HepG2 (cell line): Measurements from ENCODE around the gene DYDC2. TPM values are rescaled to one million over a fixed set of nuclear protein-coding genes. Genes with fewer than 3 reads are reported as not detected.

Experiments used
- CC2D1A ChIP-seq: sonication (generic); formaldehyde crosslinking; IDR thresholded peaks from 2 replicates; pipeline ENCODE4 v1.8.1; 2023; ENCODE audit warnings: mild to moderate bottlenecking, missing genetic modification reagents
- CCDC6 ChIP-seq: sonication (generic); formaldehyde crosslinking; IDR thresholded peaks from 2 replicates; pipeline ENCODE4 v1.8.1; 2022; ENCODE audit warnings: mild to moderate bottlenecking, missing genetic modification reagents, moderate library complexity
- FOSL2 ChIP-seq: sonication (generic); formaldehyde crosslinking; IDR thresholded peaks from 2 replicates; pipeline ENCODE4 v1.4.0; 2020; ENCODE audit warnings: missing genetic modification reagents
- GLI4 ChIP-seq: sonication (generic); formaldehyde crosslinking; IDR thresholded peaks from 2 replicates; pipeline ENCODE4 v1.5.1; 2020; ENCODE audit warnings: missing genetic modification reagents, mild to moderate bottlenecking, moderate library complexity, borderline replicate concordance
- HES4 ChIP-seq: sonication (generic); formaldehyde crosslinking; IDR thresholded peaks from 2 replicates; pipeline ENCODE4 v1.9.0; 2021; ENCODE audit warnings: mild to moderate bottlenecking, missing genetic modification reagents, borderline replicate concordance
- MATR3 ChIP-seq: sonication (generic); formaldehyde crosslinking; IDR thresholded peaks from 2 replicates; pipeline ENCODE4 v1.4.0; 2020; ENCODE audit warnings: missing genetic modification reagents
- MIER2 ChIP-seq: IDR thresholded peaks from 2 replicates; pipeline ENCODE4 v1.6.1; 2016; ENCODE audit warnings: missing biosample characterization, missing genetic modification reagents
- NFKB2 ChIP-seq: sonication (generic); formaldehyde crosslinking; IDR thresholded peaks from 2 replicates; pipeline ENCODE4 v1.4.0; 2020; ENCODE audit warnings: missing genetic modification reagents, borderline replicate concordance
- NR2F6 ChIP-seq, 2 experiments: IDR thresholded peaks; 2 replicates each; pipeline ENCODE4 v1.6.1; 2016; ENCODE audit warnings: antibody characterized with exemption in 1 of 2, mild to moderate bottlenecking in 1 of 2
- RAD51 ChIP-seq: fragments of 450-650 bp; IDR thresholded peaks from 2 replicates; pipeline ENCODE4 v1.6.1; 2016; ENCODE audit warnings: borderline replicate concordance
- RARA ChIP-seq: IDR thresholded peaks from 2 replicates; pipeline ENCODE4 v1.6.1; 2016; ENCODE audit warnings: missing genetic modification reagents, missing compliant biosample characterization
- ZMAT3 ChIP-seq: sonication (generic); formaldehyde crosslinking; conservative IDR thresholded peaks from 2 replicates; pipeline ENCODE4 v1.7.0; 2021; ENCODE audit warnings: missing genetic modification reagents
- ZMYM4 ChIP-seq: sonication (generic); formaldehyde crosslinking; IDR thresholded peaks from 2 replicates; pipeline ENCODE4 v1.8.1; 2023; ENCODE audit warnings: mild to moderate bottlenecking, missing genetic modification reagents
- ZNF230 ChIP-seq: sonication (generic); formaldehyde crosslinking; IDR thresholded peaks from 2 replicates; pipeline ENCODE4 v1.4.0; 2020; ENCODE audit warnings: mild to moderate bottlenecking, missing genetic modification reagents
- ZNF296 ChIP-seq: sonication (generic); formaldehyde crosslinking; conservative IDR thresholded peaks from 2 replicates; pipeline ENCODE4 v1.5.0; 2020; ENCODE audit warnings: mild to moderate bottlenecking, missing genetic modification reagents
- ZNF33A ChIP-seq: sonication (generic); formaldehyde crosslinking; IDR thresholded peaks from 2 replicates; pipeline ENCODE4 v1.5.1; 2020; ENCODE audit warnings: missing genetic modification reagents, mild to moderate bottlenecking, moderate library complexity, borderline replicate concordance
- ZNF530 ChIP-seq: sonication (generic); formaldehyde crosslinking; IDR thresholded peaks from 2 replicates; pipeline ENCODE4 v1.5.0; 2020; ENCODE audit warnings: low read depth, mild to moderate bottlenecking, missing genetic modification reagents
- ZNF563 ChIP-seq: sonication (generic); formaldehyde crosslinking; IDR thresholded peaks from 2 replicates; pipeline ENCODE4 v1.8.0; 2022; ENCODE audit warnings: mild to moderate bottlenecking, moderate library complexity, missing genetic modification reagents
- ZNF567 ChIP-seq: sonication (generic); formaldehyde crosslinking; IDR thresholded peaks from 2 replicates; pipeline ENCODE4 v1.8.1; 2023; ENCODE audit warnings: mild to moderate bottlenecking, missing genetic modification reagents, borderline replicate concordance
- ZNF615 ChIP-seq: sonication (generic); formaldehyde crosslinking; IDR thresholded peaks from 2 replicates; pipeline ENCODE4 v1.5.0; 2020; ENCODE audit warnings: mild to moderate bottlenecking, missing genetic modification reagents, borderline replicate concordance
- ZNF709 ChIP-seq: sonication (generic); formaldehyde crosslinking; IDR thresholded peaks from 2 replicates; pipeline ENCODE4 v1.5.0; 2020; ENCODE audit warnings: mild to moderate bottlenecking, missing genetic modification reagents
- ZNF773 ChIP-seq: sonication (generic); formaldehyde crosslinking; IDR thresholded peaks from 2 replicates; pipeline ENCODE4 v1.4.0; 2020; ENCODE audit warnings: missing genetic modification reagents, borderline replicate concordance
- ZNF788 ChIP-seq: sonication (generic); formaldehyde crosslinking; IDR thresholded peaks from 2 replicates; pipeline ENCODE4 v1.5.0; 2020; ENCODE audit warnings: mild to moderate bottlenecking, missing genetic modification reagents, borderline replicate concordance
- ZSCAN22 ChIP-seq: sonication (generic); formaldehyde crosslinking; IDR thresholded peaks from 2 replicates; pipeline ENCODE4 v1.4.0; 2020; ENCODE audit warnings: mild to moderate bottlenecking, missing genetic modification reagents
- polyA plus RNA-seq, 8 experiments: library from polyadenylated mRNA; depleted of rRNA in 3 of 8; stranded (reverse) in 7 of 8; unstranded in 1 of 8; fragments of >200 nt; fragmentation: Illumina TruSeq in 4 of 8; extraction: Trizol in 4 of 8; gene quantifications; 2 replicates each; pipeline versions ENCODE4 v1.2.1 to v1.2.3, GENCODE V29; 2011 to 2016; ENCODE audit warnings: low read depth in 4 of 8, missing spikeins in 1 of 8, mixed read lengths in 1 of 8; ENCODE audit not compliant: insufficient read depth in 1 of 8
- total RNA-seq, 5 experiments: library from RNA; depleted of rRNA; stranded (reverse); fragments of >200 nt; fragmentation: Illumina TruSeq; extraction: Trizol; gene quantifications; 2 replicates each; pipeline ENCODE4 v1.2.3, GENCODE V29; 2016; ENCODE audit warnings: low read depth in 1 of 5
- TF ChIP-seq, protein P1 (sequence below): sonication (generic); formaldehyde crosslinking; IDR thresholded peaks from 2 replicates; pipeline ENCODE4 v1.9.0; 2021; ENCODE audit warnings: mild to moderate bottlenecking, missing genetic modification reagents
- TF ChIP-seq, protein P2 (sequence below): IDR thresholded peaks from 2 replicates; pipeline ENCODE4 v1.6.1; 2016; ENCODE audit warnings: missing genetic modification reagents, missing compliant biosample characterization

The DYDC2 gene
- total and polyA plus RNA-seq, 2 of the 13 experiments (the other 11 are each of a cell fraction or from before 2014, with no cell fraction given): 0.98 to 2.3 TPM

DNA sequence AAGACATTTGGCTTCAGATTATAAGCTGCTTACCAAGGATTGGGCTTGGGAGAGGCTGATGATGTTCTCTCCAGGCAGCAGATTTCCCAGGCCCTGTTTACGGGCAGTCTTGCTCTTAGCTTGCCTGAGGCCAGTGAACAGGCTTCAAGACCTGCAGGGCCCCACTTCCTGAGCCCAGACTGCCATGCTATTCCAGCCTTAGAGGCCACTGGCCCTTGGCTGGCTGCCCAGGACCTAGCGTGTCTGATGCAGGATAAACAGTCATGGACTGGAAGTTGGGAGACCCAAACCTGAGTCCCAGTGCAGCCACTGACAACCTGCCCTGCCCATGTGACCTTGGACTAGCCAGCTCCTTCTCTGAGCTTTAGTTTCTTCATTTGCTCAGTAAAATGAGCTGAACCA lies 54.7 kb downstream of the DYDC2 start (continued):
- TF ChIP-seq, protein P1, sequence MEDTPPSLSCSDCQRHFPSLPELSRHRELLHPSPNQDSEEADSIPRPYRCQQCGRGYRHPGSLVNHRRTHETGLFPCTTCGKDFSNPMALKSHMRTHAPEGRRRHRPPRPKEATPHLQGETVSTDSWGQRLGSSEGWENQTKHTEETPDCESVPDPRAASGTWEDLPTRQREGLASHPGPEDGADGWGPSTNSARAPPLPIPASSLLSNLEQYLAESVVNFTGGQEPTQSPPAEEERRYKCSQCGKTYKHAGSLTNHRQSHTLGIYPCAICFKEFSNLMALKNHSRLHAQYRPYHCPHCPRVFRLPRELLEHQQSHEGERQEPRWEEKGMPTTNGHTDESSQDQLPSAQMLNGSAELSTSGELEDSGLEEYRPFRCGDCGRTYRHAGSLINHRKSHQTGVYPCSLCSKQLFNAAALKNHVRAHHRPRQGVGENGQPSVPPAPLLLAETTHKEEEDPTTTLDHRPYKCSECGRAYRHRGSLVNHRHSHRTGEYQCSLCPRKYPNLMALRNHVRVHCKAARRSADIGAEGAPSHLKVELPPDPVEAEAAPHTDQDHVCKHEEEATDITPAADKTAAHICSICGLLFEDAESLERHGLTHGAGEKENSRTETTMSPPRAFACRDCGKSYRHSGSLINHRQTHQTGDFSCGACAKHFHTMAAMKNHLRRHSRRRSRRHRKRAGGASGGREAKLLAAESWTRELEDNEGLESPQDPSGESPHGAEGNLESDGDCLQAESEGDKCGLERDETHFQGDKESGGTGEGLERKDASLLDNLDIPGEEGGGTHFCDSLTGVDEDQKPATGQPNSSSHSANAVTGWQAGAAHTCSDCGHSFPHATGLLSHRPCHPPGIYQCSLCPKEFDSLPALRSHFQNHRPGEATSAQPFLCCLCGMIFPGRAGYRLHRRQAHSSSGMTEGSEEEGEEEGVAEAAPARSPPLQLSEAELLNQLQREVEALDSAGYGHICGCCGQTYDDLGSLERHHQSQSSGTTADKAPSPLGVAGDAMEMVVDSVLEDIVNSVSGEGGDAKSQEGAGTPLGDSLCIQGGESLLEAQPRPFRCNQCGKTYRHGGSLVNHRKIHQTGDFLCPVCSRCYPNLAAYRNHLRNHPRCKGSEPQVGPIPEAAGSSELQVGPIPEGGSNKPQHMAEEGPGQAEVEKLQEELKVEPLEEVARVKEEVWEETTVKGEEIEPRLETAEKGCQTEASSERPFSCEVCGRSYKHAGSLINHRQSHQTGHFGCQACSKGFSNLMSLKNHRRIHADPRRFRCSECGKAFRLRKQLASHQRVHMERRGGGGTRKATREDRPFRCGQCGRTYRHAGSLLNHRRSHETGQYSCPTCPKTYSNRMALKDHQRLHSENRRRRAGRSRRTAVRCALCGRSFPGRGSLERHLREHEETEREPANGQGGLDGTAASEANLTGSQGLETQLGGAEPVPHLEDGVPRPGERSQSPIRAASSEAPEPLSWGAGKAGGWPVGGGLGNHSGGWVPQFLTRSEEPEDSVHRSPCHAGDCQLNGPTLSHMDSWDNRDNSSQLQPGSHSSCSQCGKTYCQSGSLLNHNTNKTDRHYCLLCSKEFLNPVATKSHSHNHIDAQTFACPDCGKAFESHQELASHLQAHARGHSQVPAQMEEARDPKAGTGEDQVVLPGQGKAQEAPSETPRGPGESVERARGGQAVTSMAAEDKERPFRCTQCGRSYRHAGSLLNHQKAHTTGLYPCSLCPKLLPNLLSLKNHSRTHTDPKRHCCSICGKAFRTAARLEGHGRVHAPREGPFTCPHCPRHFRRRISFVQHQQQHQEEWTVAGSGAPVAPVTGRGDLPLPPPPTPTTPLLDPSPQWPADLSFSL (CRISPR knock-in tag): no peak
- TF ChIP-seq FOSL2 (peak; percentile 17; the same call in 1 of the 2 replicates), HES4 (CRISPR knock-in tag) (no peak), ZNF230 (CRISPR knock-in tag) (no peak), MIER2 (CRISPR knock-in tag) (no peak), ZNF773 (CRISPR knock-in tag) (no peak), NFKB2 (CRISPR knock-in tag) (no peak), ZNF296 (CRISPR knock-in tag) (no peak), ZSCAN22 (CRISPR knock-in tag) (no peak), CC2D1A (CRISPR knock-in tag) (no peak), RAD51 (no peak), ZMYM4 (CRISPR knock-in tag) (peak; percentile 53; the same call in 1 of the 2 replicates), MATR3 (CRISPR knock-in tag) (no peak), ZNF530 (CRISPR knock-in tag) (no peak), ZNF563 (CRISPR knock-in tag) (no peak), CCDC6 (CRISPR knock-in tag) (no peak; the same call in 1 of the 2 replicates), ZNF788 (CRISPR knock-in tag) (peak; percentile 55; the same call in 1 of the 2 replicates), ZNF709 (CRISPR knock-in tag) (no peak), ZNF567 (CRISPR knock-in tag) (no peak), NR2F6 (IDR thresholded peaks at IDR 0.05) (no peak), NR2F6 (CRISPR knock-in tag; IDR thresholded peaks at IDR 0.05) (no peak), GLI4 (CRISPR knock-in tag) (no peak), ZMAT3 (CRISPR knock-in tag) (0 out of 2 replicates have a peak, but pooled peaks have one; percentile 38), ZNF615 (CRISPR knock-in tag) (no peak), ZNF33A (CRISPR knock-in tag) (no peak), RARA (CRISPR knock-in tag) (peak; percentile 40; the same call in 1 of the 2 replicates)
- TF ChIP-seq, protein P2, sequence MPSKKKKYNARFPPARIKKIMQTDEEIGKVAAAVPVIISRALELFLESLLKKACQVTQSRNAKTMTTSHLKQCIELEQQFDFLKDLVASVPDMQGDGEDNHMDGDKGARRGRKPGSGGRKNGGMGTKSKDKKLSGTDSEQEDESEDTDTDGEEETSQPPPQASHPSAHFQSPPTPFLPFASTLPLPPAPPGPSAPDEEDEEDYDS (CRISPR knock-in tag): no peak
